ENCODE data around the gene MRPL37. TPM values are rescaled to one million over a fixed set of nuclear protein-coding genes. Genes with fewer than 3 reads are reported as not detected.

MRPL37 gene
- total RNA-seq, 2 experiments from 2014 or later = 107 to 126 TPM

GRCh38 chr1:54262244-54262643 is 62.3 kb downstream of the MRPL37 start:
- Histone ChIP-seq H3K4me1 (ENCODE audit: insufficient read depth, low read length, poor library complexity, severe bottlenecking) (no peaks in the 10 kb centered on the region), H3K9me2 (ENCODE audit: insufficient read depth, low read length) (no peaks in the 10 kb centered on the region), H2AFZ (ENCODE audit: low read length) (no peak overlapping the region), H3K27ac (ENCODE audit: low read depth, low read length, poor library complexity, severe bottlenecking) (no peak overlapping the region), H3K4me2 (ENCODE audit: low read length) (no peak overlapping the region), H3K79me2 (ENCODE audit: insufficient read depth, low read depth, low read length) (no peaks in the 10 kb centered on the region), H3K9me3 (ENCODE audit: low read length) (no peaks in the 10 kb centered on the region), H4K20me1 (ENCODE audit: insufficient read depth, low read length) (no peaks in the 10 kb centered on the region), H3K36me3 (ENCODE audit: insufficient read depth, low read length) (no peaks in the 10 kb centered on the region), H3K4me3 (ENCODE audit: low read depth, low read length, poor library complexity, severe bottlenecking) (no peak overlapping the region)
- ChIA-PET CTCF (ENCODE audit: unreplicated experiment) (no interaction called here), POLR2A (interaction anchor here (0.8 kb wide), 1 partner anchor 9 kb away, joined by 3 read pairs; no protein-coding TSS in a partner anchor)
- TF ChIP-seq EZH2phosphoT487 (IDR thresholded peaks at IDR 0.05; ENCODE audit: borderline replicate concordance, low read depth, low read length) (no peak), CTCF (conservative IDR thresholded peaks at IDR 0.05; ENCODE audit: low read length) (no peak)
- intact Hi-C loops (cut with micrococcal nuclease; ENCODE audit: unreplicated experiment) = no loop called here
- BruUV-seq (replicated peaks) = no TSS peak
- DNase-seq (ENCODE audit: low spot score) = no peak

GRCh38 chr1:54263601-54264226 is 63.7 kb downstream of the MRPL37 start:
- BruUV-seq (replicated peaks) = no TSS peak
- H3K36me3 ChIP-seq (ENCODE audit: insufficient read depth, low read length) = no peaks in the 10 kb centered on the region
- no peaks in the 10 kb centered on the region for H4K20me1 ChIP-seq (ENCODE audit: insufficient read depth, low read length)
- no peak overlapping the region for H3K27ac ChIP-seq (ENCODE audit: low read depth, low read length, poor library complexity, severe bottlenecking)
- no peak for DNase-seq (ENCODE audit: low spot score)
- H3K9me2 ChIP-seq (ENCODE audit: insufficient read depth, low read length) = no peaks in the 10 kb centered on the region
- H3K79me2 ChIP-seq (ENCODE audit: insufficient read depth, low read depth, low read length) = no peaks in the 10 kb centered on the region
- TF ChIP-seq EZH2phosphoT487 (IDR thresholded peaks at IDR 0.05; ENCODE audit: borderline replicate concordance, low read depth, low read length) = no peak
- TF ChIP-seq CTCF (conservative IDR thresholded peaks at IDR 0.05; ENCODE audit: low read length) = no peak
- H3K4me3 ChIP-seq (ENCODE audit: low read depth, low read length, poor library complexity, severe bottlenecking) = no peak overlapping the region
- H3K4me2 ChIP-seq (ENCODE audit: low read length) = no peak overlapping the region
- POLR2A ChIA-PET = interaction anchor here (0.6 kb wide), 1 partner anchor 426 kb away, joined by 4 read pairs; no protein-coding TSS in a partner anchor
- H3K4me1 ChIP-seq (ENCODE audit: insufficient read depth, low read length, poor library complexity, severe bottlenecking) = no peaks in the 10 kb centered on the region
- H3K9me3 ChIP-seq (ENCODE audit: low read length) = no peaks in the 10 kb centered on the region
- intact Hi-C loops (cut with micrococcal nuclease; ENCODE audit: unreplicated experiment) = no loop called here
- CTCF ChIA-PET (ENCODE audit: unreplicated experiment) = no interaction called here
- H2AFZ ChIP-seq (ENCODE audit: low read length) = no peak overlapping the region

- no peak for DNase-seq (ENCODE audit: low spot score)
- no peak overlapping the region for H3K27ac ChIP-seq (ENCODE audit: low read depth, low read length, poor library complexity, severe bottlenecking)
- H3K9me2 ChIP-seq (ENCODE audit: insufficient read depth, low read length) = no peaks in the 10 kb centered on the region
- no peak overlapping the region for H3K4me3 ChIP-seq (ENCODE audit: low read depth, low read length, poor library complexity, severe bottlenecking)
- no peaks in the 10 kb centered on the region for H3K4me1 ChIP-seq (ENCODE audit: insufficient read depth, low read length, poor library complexity, severe bottlenecking)
- no peaks in the 10 kb centered on the region for H3K79me2 ChIP-seq (ENCODE audit: insufficient read depth, low read depth, low read length)
- no peaks in the 10 kb centered on the region for H4K20me1 ChIP-seq (ENCODE audit: insufficient read depth, low read length)
- POLR2A ChIA-PET = interaction anchor here (0.5 kb wide), 1 partner anchor 157 kb away, joined by 3 read pairs; no protein-coding TSS in a partner anchor
- H3K9me3 ChIP-seq (ENCODE audit: low read length) = no peaks in the 10 kb centered on the region
- intact Hi-C loops (cut with micrococcal nuclease; ENCODE audit: unreplicated experiment) = no loop called here
- H3K4me2 ChIP-seq (ENCODE audit: low read length) = no peak overlapping the region
- no TSS peak for BruUV-seq (replicated peaks)
- no peaks in the 10 kb centered on the region for H3K36me3 ChIP-seq (ENCODE audit: insufficient read depth, low read length)
- CTCF ChIA-PET (ENCODE audit: unreplicated experiment) = no interaction called here
- H2AFZ ChIP-seq (ENCODE audit: low read length) = no peak overlapping the region
- TF ChIP-seq CTCF (conservative IDR thresholded peaks at IDR 0.05; ENCODE audit: low read length) (no peak), EZH2phosphoT487 (IDR thresholded peaks at IDR 0.05; ENCODE audit: borderline replicate concordance, low read depth, low read length) (no peak)
Observed at GRCh38 chr1:54265126-54265525, 65.2 kb downstream of the MRPL37 start.

Data from OCI-LY7 (cell line).